Mesodermal cell (in vitro differentiated cells): ENCODE data around the gene F2.

ENCODE experiments used
- H3K27ac ChIP-seq: 2 replicates; pipeline ENCODE4 v1.7.0; 2013; ENCODE audit warnings: mild to moderate bottlenecking, low read depth, low read length, moderate library complexity; ENCODE audit not compliant: severe bottlenecking
- H3K36me3 ChIP-seq: 2 replicates; pipeline ENCODE4 v1.7.1; 2013; ENCODE audit warnings: mild to moderate bottlenecking, low read length, moderate library complexity; ENCODE audit not compliant: control insufficient read depth, insufficient read depth
- H3K4me1 ChIP-seq: one replicate; pipeline ENCODE4 v1.7.1; 2013; ENCODE audit warnings: mild to moderate bottlenecking, low read length; ENCODE audit not compliant: insufficient read depth, control insufficient read depth, poor library complexity, severe bottlenecking
- H3K4me3 ChIP-seq: 2 replicates; pipeline ENCODE4 v1.7.0; 2013; ENCODE audit warnings: low read length, control low read depth, mild to moderate bottlenecking; ENCODE audit not compliant: insufficient read depth, poor library complexity, severe bottlenecking; ENCODE audit errors: extremely low read depth
- H3K9me3 ChIP-seq: 2 replicates; pipeline ENCODE4 v1.7.1; 2013; ENCODE audit warnings: mild to moderate bottlenecking, low read length, moderate library complexity; ENCODE audit not compliant: control insufficient read depth
- WGBS, 2 experiments: methylation state at CpG; one replicate each; pipeline ENCODE4 v1.1.5; 2013; ENCODE audit warnings: missing lambda C conversion rate in 2 of 2; ENCODE audit not compliant: insufficient coverage in 2 of 2; 5-methylcytosine and 5-hydroxymethylcytosine counted together

The F2 gene

DNA sequence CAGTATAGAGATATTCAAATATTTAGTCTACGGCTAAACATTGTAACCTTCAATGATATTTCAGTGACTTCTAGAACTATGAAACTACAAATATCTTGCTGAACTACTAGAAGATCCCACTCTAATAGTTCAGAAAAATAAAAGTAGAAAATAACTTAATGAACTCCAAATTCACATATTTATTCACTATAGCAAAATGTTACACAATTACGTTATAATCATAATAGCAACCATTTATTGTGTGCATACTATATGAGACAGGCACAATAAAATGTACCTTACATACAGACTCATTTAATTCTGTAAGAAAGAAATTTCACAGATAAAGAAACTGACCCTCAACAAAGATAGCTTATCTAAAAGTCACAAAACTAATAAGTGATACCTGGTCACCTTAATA, 57.9 kb downstream of the F2 start:
- H3K4me3 ChIP-seq, result no peak overlapping the region
- H3K36me3 ChIP-seq, result peaks cover 72% of the 10 kb centered on the region
- no CpG with 5 or more reads among the region's 2 CpGs for WGBS, 2 experiments
- no peaks in the 10 kb centered on the region for H3K4me1 ChIP-seq
- no peak overlapping the region for H3K27ac ChIP-seq
- H3K9me3 ChIP-seq, result no peaks in the 10 kb centered on the region

DNA sequence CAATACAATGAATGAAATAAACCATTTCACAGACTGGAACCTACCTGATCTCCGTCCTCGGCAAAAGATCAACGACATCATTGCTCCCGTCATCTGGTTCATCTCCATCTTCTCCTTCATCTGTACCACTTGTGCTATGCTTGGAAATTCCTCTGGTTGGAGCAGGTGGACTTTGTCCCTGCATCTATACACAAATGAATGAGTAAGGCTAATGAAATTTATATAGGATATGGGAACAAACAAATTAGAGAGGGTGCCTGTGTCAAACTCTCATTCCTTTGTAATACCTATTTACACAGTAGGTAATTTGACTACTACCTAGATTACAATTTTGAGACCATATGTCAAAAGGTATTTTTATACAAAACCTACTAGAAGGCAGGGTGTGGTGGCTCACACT, 59.4 kb downstream of the F2 start:
- WGBS, 2 experiments, result 100% methylated on average over 4 of the region's 4 CpGs; no CpG with 5 or more reads in 1 of the 2 experiments
- Histone ChIP-seq H3K9me3 (no peaks in the 10 kb centered on the region), H3K4me1 (no peaks in the 10 kb centered on the region), H3K36me3 (peaks cover 79% of the 10 kb centered on the region), H3K27ac (no peak overlapping the region), H3K4me3 (no peak overlapping the region)
